K562 (cell line): ENCODE data around the gene PTGES3L. TPM values are rescaled to one million over a fixed set of nuclear protein-coding genes. Genes with fewer than 3 reads are reported as not detected.

ENCODE experiments used
- CBX3 ChIP-seq, 2 experiments: IDR thresholded peaks; 1 replicate in 1 of 2; 2 replicates in 1 of 2; pipeline ENCODE4 v1.6.1; 2012; ENCODE audit warnings: inconsistent platforms in 2 of 2, low read length in 2 of 2, borderline replicate concordance in 1 of 2, control low read depth in 1 of 2
- EGR1 ChIP-seq: fragments of 450-650 bp; conservative IDR thresholded peaks from 2 replicates; pipeline ENCODE4 v1.6.1; 2017; ENCODE audit warnings: mild to moderate bottlenecking
- FOXJ2 ChIP-seq: fragments of 200-800 bp; sonication (Bioruptor generic); IDR thresholded peaks from 2 replicates; pipeline ENCODE4 v1.6.1; 2016; ENCODE audit warnings: missing genetic modification characterization, missing compliant biosample characterization
- GABPB1 ChIP-seq: sonication (generic); formaldehyde crosslinking; IDR thresholded peaks from 2 replicates; pipeline ENCODE4 v1.8.0; 2022; ENCODE audit warnings: mild to moderate bottlenecking, missing genetic modification reagents
- HDAC2 ChIP-seq: fragments of 450-650 bp; IDR thresholded peaks from 2 replicates; pipeline ENCODE4 v1.6.1; 2016; ENCODE audit warnings: mild to moderate bottlenecking
- HNRNPH1 ChIP-seq: fragments of 200-400 bp; formaldehyde crosslinking; optimal IDR thresholded peaks from 2 replicates; pipeline ENCODE3; 2017; ENCODE audit warnings: low read depth, mild to moderate bottlenecking, low read length, moderate library complexity
- HNRNPUL1 ChIP-seq: fragments of 200-400 bp; formaldehyde crosslinking; IDR thresholded peaks from 2 replicates; pipeline ENCODE4 v1.6.1; 2017; ENCODE audit warnings: low read length
- MIER1 ChIP-seq: fragments of 450-650 bp; IDR thresholded peaks from 2 replicates; pipeline ENCODE4 v1.6.1; 2016; ENCODE audit warnings: antibody characterized with exemption, mild to moderate bottlenecking, low read depth
- NEUROD1 ChIP-seq: fragments of 150-350 bp; IDR thresholded peaks from 2 replicates; pipeline ENCODE4 v1.6.1; 2014; ENCODE audit warnings: borderline replicate concordance, low read length, low read depth; ENCODE audit not compliant: partially characterized antibody
- NFE2 ChIP-seq: IDR thresholded peaks from 2 replicates; pipeline ENCODE4 v1.6.1; 2014; ENCODE audit warnings: antibody characterized with exemption, low read depth
- NR2C2 ChIP-seq, 2 experiments: fragments of 200-800 bp in 1 of 2; sonication (Bioruptor generic) in 1 of 2; sonication (generic) in 1 of 2; formaldehyde crosslinking in 1 of 2; IDR thresholded peaks; 2 replicates each; pipeline versions ENCODE4 v1.6.1 to v1.8.0; 2016 to 2022; ENCODE audit warnings: mild to moderate bottlenecking in 1 of 2, missing compliant biosample characterization in 1 of 2, missing genetic modification characterization in 1 of 2, missing genetic modification reagents in 1 of 2
- RNF2 ChIP-seq: sonication (generic); IDR thresholded peaks from 2 replicates; pipeline ENCODE4 v1.6.1; 2016
- THRB ChIP-seq: fragments of 450-650 bp; formaldehyde crosslinking; conservative IDR thresholded peaks from 2 replicates; pipeline ENCODE4 v1.4.0; 2022; ENCODE audit warnings: mild to moderate bottlenecking, missing genetic modification characterization
- ZMIZ1 ChIP-seq, 2 experiments: fragments of 150-350 bp in 1 of 2; IDR thresholded peaks; 2 replicates each; pipeline ENCODE4 v1.6.1; 2012 to 2016; ENCODE audit warnings: low read depth in 2 of 2, low read length in 2 of 2, mild to moderate bottlenecking in 1 of 2, moderate library complexity in 1 of 2
- polyA plus RNA-seq, 8 experiments: library from polyadenylated mRNA; depleted of rRNA in 4 of 8; stranded (reverse) in 5 of 8; unstranded in 3 of 8; fragments of >200 nt; fragmentation: Nextera tagmentation in 2 of 8; fragmentation: Illumina TruSeq in 1 of 8; extraction: Ambion mirVana in 2 of 8; extraction: Trizol in 1 of 8; gene quantifications; 2 replicates each; pipeline versions ENCODE4 v1.2.1 to v1.2.3, GENCODE V29; 2011 to 2014; ENCODE audit warnings: inconsistent platforms in 1 of 8, missing spikeins in 1 of 8
- total RNA-seq, 7 experiments: library from RNA; depleted of rRNA in 6 of 7; stranded (reverse); fragments of >200 nt in 6 of 7; fragmentation: Illumina TruSeq in 2 of 7; extraction: Trizol in 2 of 7; gene quantifications; 2 replicates each; pipeline versions ENCODE4 v1.2.1 to v1.2.3, GENCODE V29; 2011 to 2021; ENCODE audit warnings: low replicate concordance in 1 of 7
- TF ChIP-seq, protein P1 (sequence below), 2 experiments: IDR thresholded peaks in 1 of 2; conservative IDR thresholded peaks in 1 of 2; 2 replicates each; pipeline ENCODE4 v1.6.1; 2016; ENCODE audit warnings: low read depth in 2 of 2, mild to moderate bottlenecking in 1 of 2, missing compliant biosample characterization in 1 of 2, missing genetic modification characterization in 1 of 2, moderate library complexity in 1 of 2
- TF ChIP-seq, protein P2 (sequence below): fragments of 450-650 bp; IDR thresholded peaks from 2 replicates; pipeline ENCODE4 v1.6.1; 2016; ENCODE audit warnings: borderline replicate concordance

PTGES3L gene
- total and polyA plus RNA-seq, 9 of the 15 experiments (the other 6 are each of a cell fraction or from before 2014, with no cell fraction given) = 6.0 to 16.0 (median 9.6) TPM

DNA sequence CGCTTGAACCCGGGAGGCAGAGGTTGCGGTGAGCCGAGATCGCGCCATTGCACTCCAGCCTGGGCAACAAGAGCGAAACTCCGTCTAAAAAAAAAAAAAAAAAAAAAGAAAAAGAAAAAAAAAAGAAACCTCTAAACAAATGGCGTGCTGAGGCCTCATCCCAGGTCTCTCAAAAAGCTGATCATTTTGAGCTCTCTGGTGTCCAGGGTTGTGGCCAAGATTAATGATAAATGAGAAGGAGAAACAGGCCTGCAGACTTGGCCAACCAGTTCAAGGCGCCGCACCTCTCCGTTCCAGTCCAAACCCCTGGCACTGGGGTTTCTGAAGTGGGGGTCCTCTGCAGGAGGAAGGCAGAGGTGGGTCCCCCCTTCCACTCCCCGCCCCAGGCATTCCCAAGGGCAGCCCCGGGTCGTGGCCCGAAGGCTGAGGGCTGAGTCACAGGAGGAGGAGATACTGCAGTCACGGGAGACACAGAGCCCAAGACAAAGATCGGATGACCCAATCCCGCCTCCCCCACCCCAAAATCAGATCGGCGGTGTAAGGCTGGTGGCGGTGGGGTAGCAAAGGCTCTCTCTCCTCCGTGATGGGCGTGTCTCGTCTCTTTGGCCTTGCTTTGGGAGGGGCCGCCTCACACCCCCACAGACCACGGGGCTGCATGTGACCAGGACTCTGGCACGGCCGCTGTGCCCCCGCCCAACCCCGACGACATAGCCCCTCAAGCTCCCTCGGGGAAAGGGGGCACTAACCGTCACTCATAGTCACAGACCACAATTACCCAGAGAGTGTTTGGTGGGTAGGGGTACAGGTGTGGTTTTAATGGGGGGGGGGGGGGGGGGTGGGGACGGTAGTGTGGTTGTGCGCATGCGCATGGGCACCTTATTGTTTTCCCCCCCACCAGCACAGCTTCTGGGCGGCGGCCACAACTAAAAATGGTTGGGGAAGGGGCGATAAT, 41.2 kb upstream of the PTGES3L start (continued):
- TF ChIP-seq ZMIZ1 (IDR thresholded peaks at IDR 0.05; ENCODE audit: low read depth in 2 of 2, low read length in 2 of 2) (no peak; a peak in 1 of 4 replicates), HNRNPUL1 (no peak), MIER1 (no peak), FOXJ2 (tag) (peak; percentile 75), CBX3 (IDR thresholded peaks at IDR 0.05; ENCODE audit: borderline replicate concordance in 1 of 2, low read length in 2 of 2) (no peak), HNRNPH1 (no peak), RNF2 (peak; percentile 80; the same call in 1 of the 2 replicates), NEUROD1 (peak; percentile 72), THRB (no peak), HDAC2 (peak; percentile 92), NR2C2 (CRISPR knock-in tag; IDR thresholded peaks at IDR 0.05) (peak; percentile 59; the same call in 1 of the 2 replicates), NR2C2 (tag; IDR thresholded peaks at IDR 0.05) (peak; percentile 64; the same call in 1 of the 2 replicates), GABPB1 (CRISPR knock-in tag) (no peak), NFE2 (peak; percentile 73), EGR1 (peak; percentile 77)
- TF ChIP-seq, protein P1, sequence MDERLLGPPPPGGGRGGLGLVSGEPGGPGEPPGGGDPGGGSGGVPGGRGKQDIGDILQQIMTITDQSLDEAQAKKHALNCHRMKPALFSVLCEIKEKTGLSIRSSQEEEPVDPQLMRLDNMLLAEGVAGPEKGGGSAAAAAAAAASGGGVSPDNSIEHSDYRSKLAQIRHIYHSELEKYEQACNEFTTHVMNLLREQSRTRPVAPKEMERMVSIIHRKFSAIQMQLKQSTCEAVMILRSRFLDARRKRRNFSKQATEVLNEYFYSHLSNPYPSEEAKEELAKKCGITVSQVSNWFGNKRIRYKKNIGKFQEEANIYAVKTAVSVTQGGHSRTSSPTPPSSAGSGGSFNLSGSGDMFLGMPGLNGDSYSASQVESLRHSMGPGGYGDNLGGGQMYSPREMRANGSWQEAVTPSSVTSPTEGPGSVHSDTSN (CRISPR knock-in tag; IDR thresholded peaks at IDR 0.05; ENCODE audit: low read depth) = no peak
- TF ChIP-seq, protein P1 (tag; conservative IDR thresholded peaks at IDR 0.05; ENCODE audit: low read depth) = peak; percentile 58
- TF ChIP-seq, protein P2, sequence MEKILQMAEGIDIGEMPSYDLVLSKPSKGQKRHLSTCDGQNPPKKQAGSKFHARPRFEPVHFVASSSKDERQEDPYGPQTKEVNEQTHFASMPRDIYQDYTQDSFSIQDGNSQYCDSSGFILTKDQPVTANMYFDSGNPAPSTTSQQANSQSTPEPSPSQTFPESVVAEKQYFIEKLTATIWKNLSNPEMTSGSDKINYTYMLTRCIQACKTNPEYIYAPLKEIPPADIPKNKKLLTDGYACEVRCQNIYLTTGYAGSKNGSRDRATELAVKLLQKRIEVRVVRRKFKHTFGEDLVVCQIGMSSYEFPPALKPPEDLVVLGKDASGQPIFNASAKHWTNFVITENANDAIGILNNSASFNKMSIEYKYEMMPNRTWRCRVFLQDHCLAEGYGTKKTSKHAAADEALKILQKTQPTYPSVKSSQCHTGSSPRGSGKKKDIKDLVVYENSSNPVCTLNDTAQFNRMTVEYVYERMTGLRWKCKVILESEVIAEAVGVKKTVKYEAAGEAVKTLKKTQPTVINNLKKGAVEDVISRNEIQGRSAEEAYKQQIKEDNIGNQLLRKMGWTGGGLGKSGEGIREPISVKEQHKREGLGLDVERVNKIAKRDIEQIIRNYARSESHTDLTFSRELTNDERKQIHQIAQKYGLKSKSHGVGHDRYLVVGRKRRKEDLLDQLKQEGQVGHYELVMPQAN = peak; percentile 31; the same call in 1 of the 2 replicates
